Upper lobe of right lung (tissue), 1 donor: ENCODE measurements around the gene CD163L1. TPM values are rescaled to one million over a fixed set of nuclear protein-coding genes. Genes with fewer than 3 reads are reported as not detected.

ENCODE experiments used
- ATAC-seq: fragments of 200-7000 bp; cut with Tn5 transposase; one replicate; pipeline ENCODE4 v1.9.1; 2020; ENCODE audit warnings: mild to moderate bottlenecking, moderate library complexity
- DNase-seq: peaks from one replicate; pipeline ENCODE4 v3.0.0-alpha.2; 2020
- H3K27ac ChIP-seq: fragments of 200-600 bp; one replicate; pipeline ENCODE4 v1.8.0; 2022
- H3K27me3 ChIP-seq: fragments of 200-600 bp; one replicate; pipeline ENCODE4 v1.8.0; 2022; ENCODE audit warnings: mild to moderate bottlenecking
- H3K36me3 ChIP-seq: fragments of 200-600 bp; one replicate; pipeline ENCODE4 v1.8.0; 2022
- H3K4me1 ChIP-seq: fragments of 200-600 bp; one replicate; pipeline ENCODE4 v1.8.0; 2022
- H3K4me3 ChIP-seq: fragments of 200-600 bp; one replicate; pipeline ENCODE4 v1.8.0; 2022; ENCODE audit warnings: mild to moderate bottlenecking
- H3K9me3 ChIP-seq: fragments of 200-600 bp; one replicate; pipeline ENCODE4 v1.8.0; 2022
- CTCF ChIP-seq: fragments of 200-600 bp; IDR thresholded peaks from one replicate; pipeline ENCODE4 v1.8.0; 2022; ENCODE audit warnings: antibody characterized with exemption
- intact Hi-C: fragments of 100-400 bp; cut with DNase I; formaldehyde crosslinking; loops from one replicate; pipeline ENCODE4 v1.11.0; 2022
- total RNA-seq: library from RNA; stranded (reverse); fragmentation: NEBNext Ultra II Directional; extraction: Animal tissue kit (Norgen Biotek cat#: 25700); gene quantifications from one replicate; pipeline ENCODE4 v1.2.1, GENCODE V29; 2021
- donor health status: DM: no; HTN: yes; CAD: no; lungs with severe emphysema.

The CD163L1 gene
- total RNA-seq, 1 donor from 2014 or later, result 6.1 TPM

- Histone ChIP-seq H3K4me3 (no peak overlapping the region), H3K36me3 (no peaks in the 10 kb centered on the region), H3K9me3 (no peaks in the 10 kb centered on the region), H3K27me3 (no peaks in the 10 kb centered on the region), H3K27ac (no peak overlapping the region), H3K4me1 (no peaks in the 10 kb centered on the region)
- TF ChIP-seq CTCF, result no peak
- DNase-seq (no peak), ATAC-seq (no peak)
- intact Hi-C loops, result no loop called here
These were observed 122.3 kb downstream of the CD163L1 start for GRCh38 chr12:7321624-7322023.

- H3K9me3 ChIP-seq, result no peaks in the 10 kb centered on the region
- no peak for TF ChIP-seq CTCF
- H3K4me3 ChIP-seq, result no peak overlapping the region
- ATAC-seq (no peak), DNase-seq (no peak)
- intact Hi-C loops, result no loop called here
- no peak overlapping the region for H3K27ac ChIP-seq
- no peaks in the 10 kb centered on the region for H3K36me3 ChIP-seq
- no peaks in the 10 kb centered on the region for H3K4me1 ChIP-seq
- H3K27me3 ChIP-seq, result no peaks in the 10 kb centered on the region
These were observed 124.0 kb downstream of the CD163L1 start for GRCh38 chr12:7319930-7320329.

- no peaks in the 10 kb centered on the region for H3K4me1 ChIP-seq
- DNase-seq, result no peak
- H3K27ac ChIP-seq, result no peak overlapping the region
- no peaks in the 10 kb centered on the region for H3K36me3 ChIP-seq
- no peaks in the 10 kb centered on the region for H3K27me3 ChIP-seq
- intact Hi-C loops, result no loop called here
- ATAC-seq, result no peak
- H3K4me3 ChIP-seq, result no peak overlapping the region
- no peaks in the 10 kb centered on the region for H3K9me3 ChIP-seq
- no peak for TF ChIP-seq CTCF
These were observed 133.9 kb downstream of the CD163L1 start for GRCh38 chr12:7310070-7310469.

Other genes starting within 250 kb of the CD163L1 start
- not detected for gene ACSM4, start 140.1 kb downstream of the CD163L1 start, total RNA-seq
- gene CD163, start 59.6 kb upstream of the CD163L1 start, total RNA-seq, result 234 TPM
- gene APOBEC1, start 221.8 kb upstream of the CD163L1 start, total RNA-seq, result not detected